H9 (cell line): ENCODE results near the gene CENPP. TPM values are rescaled to one million over a fixed set of nuclear protein-coding genes. Genes with fewer than 3 reads are reported as not detected.

Experiments used
- DNase-seq: peaks from one replicate; pipeline ENCODE4 v3.0.0-alpha.2; 2017
- H2AFZ ChIP-seq: one replicate; pipeline ENCODE4 v1.6.1; 2013; ENCODE audit warnings: mild to moderate bottlenecking, low read length, control low read depth, moderate library complexity
- H2AK5ac ChIP-seq: 2 replicates; pipeline ENCODE4 v1.6.1; 2013; ENCODE audit warnings: low read length, control low read depth, mixed read lengths; ENCODE audit not compliant: insufficient read length
- H2BK120ac ChIP-seq: one replicate; pipeline ENCODE4 v1.6.1; 2013; ENCODE audit warnings: low read depth, mild to moderate bottlenecking, low read length, control low read depth, inconsistent platforms; ENCODE audit not compliant: poor library complexity, severe bottlenecking
- H2BK12ac ChIP-seq: 2 replicates; pipeline ENCODE4 v1.6.1; 2013; ENCODE audit warnings: low read length, control low read depth, mixed read lengths, low read depth; ENCODE audit not compliant: insufficient read length
- H2BK15ac ChIP-seq: 2 replicates; pipeline ENCODE4 v1.6.1; 2013; ENCODE audit warnings: low read depth, low read length, control low read depth
- H2BK20ac ChIP-seq: one replicate; pipeline ENCODE4 v1.6.1; 2013; ENCODE audit warnings: low read depth, mild to moderate bottlenecking, low read length, control low read depth, inconsistent platforms; ENCODE audit not compliant: poor library complexity, severe bottlenecking
- H2BK5ac ChIP-seq: 2 replicates; pipeline ENCODE4 v1.6.1; 2013; ENCODE audit warnings: low read length, control low read depth, mixed read lengths; ENCODE audit not compliant: insufficient read length
- H3K14ac ChIP-seq: 2 replicates; pipeline ENCODE4 v1.6.1; 2013; ENCODE audit warnings: low read length, control low read depth; ENCODE audit not compliant: insufficient read depth
- H3K18ac ChIP-seq: 2 replicates; pipeline ENCODE4 v1.6.1; 2013; ENCODE audit warnings: low read depth, mild to moderate bottlenecking, mixed read lengths, low read length, control low read depth; ENCODE audit not compliant: insufficient read length
- H3K23ac ChIP-seq: 2 replicates; pipeline ENCODE4 v1.6.1; 2013; ENCODE audit warnings: low read length, control low read depth, mixed read lengths, low read depth; ENCODE audit not compliant: insufficient read length
- H3K23me2 ChIP-seq: 2 replicates; pipeline ENCODE4 v1.6.1; 2013; ENCODE audit warnings: low read depth, mild to moderate bottlenecking, mixed read lengths, low read length, control low read depth; ENCODE audit not compliant: insufficient read length, poor library complexity, severe bottlenecking
- H3K27ac ChIP-seq: 2 replicates; pipeline ENCODE4 v1.5.1; 2013; ENCODE audit warnings: low read length, control low read depth, mixed read lengths, low read depth; ENCODE audit not compliant: insufficient read length
- H3K27me3 ChIP-seq: 2 replicates; pipeline ENCODE4 v1.6.1; 2013; ENCODE audit warnings: low read length, control low read depth, inconsistent platforms; ENCODE audit not compliant: insufficient read depth
- H3K4ac ChIP-seq: 2 replicates; pipeline ENCODE4 v1.6.1; 2013; ENCODE audit warnings: low read depth, mild to moderate bottlenecking, control low read depth, inconsistent platforms, low read length, moderate library complexity
- H3K4me1 ChIP-seq: 2 replicates; pipeline ENCODE4 v1.6.1; 2013; ENCODE audit warnings: low read length, control low read depth, inconsistent platforms; ENCODE audit not compliant: insufficient read depth
- H3K4me2 ChIP-seq: 2 replicates; pipeline ENCODE4 v1.6.1; 2013; ENCODE audit warnings: low read length, control low read depth, mixed read lengths; ENCODE audit not compliant: insufficient read length, insufficient read depth
- H3K56ac ChIP-seq: 2 replicates; pipeline ENCODE4 v1.6.1; 2013; ENCODE audit warnings: low read depth, mild to moderate bottlenecking, mixed read lengths, low read length, control low read depth; ENCODE audit not compliant: insufficient read length
- H3K79me1 ChIP-seq: 2 replicates; pipeline ENCODE4 v1.6.1; 2013; ENCODE audit warnings: low read depth, mild to moderate bottlenecking, moderate library complexity, low read length, control low read depth, inconsistent platforms; ENCODE audit not compliant: insufficient read depth, poor library complexity, severe bottlenecking
- H3K79me2 ChIP-seq: 2 replicates; pipeline ENCODE4 v1.6.1; 2013; ENCODE audit warnings: low read length, control low read depth, inconsistent platforms; ENCODE audit not compliant: insufficient read depth
- H3K9ac ChIP-seq: 2 replicates; pipeline ENCODE4 v1.6.1; 2013; ENCODE audit warnings: low read length, control low read depth, mixed read lengths; ENCODE audit not compliant: insufficient read length; ENCODE audit errors: extremely low read depth
- H3K9me3 ChIP-seq: one replicate; pipeline ENCODE4 v1.6.1; 2013; ENCODE audit warnings: low read depth, low read length, inconsistent platforms; ENCODE audit not compliant: control insufficient read depth
- H3T11ph ChIP-seq: one replicate; pipeline ENCODE4 v1.6.1; 2013; ENCODE audit warnings: mild to moderate bottlenecking, low read length, control low read depth, inconsistent platforms
- H4K20me1 ChIP-seq: one replicate; pipeline ENCODE4 v1.6.1; 2013; ENCODE audit not compliant: control insufficient read depth, insufficient read length, insufficient read depth
- H4K5ac ChIP-seq: 2 replicates; pipeline ENCODE4 v1.6.1; 2013; ENCODE audit warnings: low read depth, mild to moderate bottlenecking, mixed read lengths, low read length, control low read depth; ENCODE audit not compliant: insufficient read length
- H4K8ac ChIP-seq: replicated peaks from 2 replicates; pipeline ENCODE4 v1.6.1; 2013; ENCODE audit warnings: low read length, control low read depth, mixed read lengths, low read depth; ENCODE audit not compliant: insufficient read length
- H4K91ac ChIP-seq: 2 replicates; pipeline ENCODE4 v1.6.1; 2013; ENCODE audit warnings: low read depth, mild to moderate bottlenecking, moderate library complexity, mixed read lengths, low read length, control low read depth; ENCODE audit not compliant: insufficient read length
- H3K27ac Mint-ChIP-seq, 3 experiments: 2 replicates in 2 of 3; 3 replicates in 1 of 3; pipeline ENCODE4 v1.8.0; 2020 to 2021; ENCODE audit warnings: mixed read lengths in 3 of 3, mild to moderate bottlenecking in 1 of 3, moderate library complexity in 1 of 3
- H3K27me3 Mint-ChIP-seq: 2 replicates; pipeline ENCODE4 v1.8.0; 2021; ENCODE audit warnings: low read depth, mild to moderate bottlenecking, moderate library complexity, mixed read lengths
- H3K36me3 Mint-ChIP-seq, 3 experiments: 2 replicates in 2 of 3; 3 replicates in 1 of 3; pipeline ENCODE4 v1.8.0; 2020 to 2021; ENCODE audit warnings: low read depth in 3 of 3, mixed read lengths in 3 of 3; ENCODE audit not compliant: insufficient read depth in 1 of 3
- H3K4me1 Mint-ChIP-seq, 2 experiments: 2 replicates each; pipeline ENCODE4 v1.8.0; 2020; ENCODE audit warnings: mixed read lengths in 2 of 2
- H3K4me3 Mint-ChIP-seq, 2 experiments: 2 replicates in 1 of 2; 3 replicates in 1 of 2; pipeline ENCODE4 v1.8.0; 2020 to 2021; ENCODE audit warnings: mild to moderate bottlenecking in 2 of 2, mixed read lengths in 2 of 2, moderate library complexity in 1 of 2
- H3K9me3 Mint-ChIP-seq, 2 experiments: 2 replicates in 1 of 2; 3 replicates in 1 of 2; pipeline ENCODE4 v1.8.0; 2020; ENCODE audit warnings: mild to moderate bottlenecking in 2 of 2, mixed read lengths in 2 of 2, moderate library complexity in 1 of 2
- CTCF ChIP-seq: fragments of 200-600 bp; sonication (generic); conservative IDR thresholded peaks from 3 replicates; pipeline ENCODE4 v1.8.0; 2021; ENCODE audit warnings: antibody characterized with exemption, mild to moderate bottlenecking
- WGBS: extraction: QIAGEN DNeasy Blood & Tissue Kit; methylation state at CpG from one replicate; pipeline ENCODE4 v1.1.7; 2013; ENCODE audit warnings: missing lambda C conversion rate, low lambda C conversion rate, mixed read lengths; ENCODE audit not compliant: insufficient read length; ENCODE audit errors: extremely low coverage; 5-methylcytosine and 5-hydroxymethylcytosine counted together
- total RNA-seq: library from RNA; stranded (reverse); gene quantifications from 2 replicates; pipeline ENCODE4 v1.2.1, GENCODE V29; 2021

Gene CENPP
- total RNA-seq, 1 experiment from 2014 or later, result 9.1 TPM

- H2BK120ac ChIP-seq, result no peak overlapping the region
- H3K18ac ChIP-seq, result no peak overlapping the region
- H2BK5ac ChIP-seq, result no peak overlapping the region
- no peak overlapping the region for H2AK5ac ChIP-seq
- no peaks in the 10 kb centered on the region for H3K79me1 ChIP-seq
- no peaks in the 10 kb centered on the region for H4K20me1 ChIP-seq
- H3K4ac ChIP-seq, result no peak overlapping the region
- no peak for TF ChIP-seq CTCF
- no CpG with 5 or more reads among the region's 4 CpGs for WGBS
- H3K23me2 ChIP-seq, result no peaks in the 10 kb centered on the region
- H3T11ph ChIP-seq, result no peak overlapping the region
- H2BK15ac ChIP-seq, result no peak overlapping the region
- H3K56ac ChIP-seq, result no peak overlapping the region
- H4K91ac ChIP-seq, result no peak overlapping the region
- no peak overlapping the region for H3K23ac ChIP-seq
- H3K9ac ChIP-seq, result no peak overlapping the region
- H2BK20ac ChIP-seq, result no peak overlapping the region
- H3K27me3 Mint-ChIP-seq, result peaks cover 2% of the 10 kb centered on the region; the same call in 1 of the 2 replicates
- H3K4me1 Mint-ChIP-seq, result peaks cover 0 to 7% of the 10 kb centered on the region in 2 experiments; a peak in 2 of 4 replicates
- no peak overlapping the region for H2BK12ac ChIP-seq
- H4K8ac ChIP-seq, result no peak overlapping the region
- no peak overlapping the region for H3K27ac ChIP-seq
- H3K27ac Mint-ChIP-seq, result no peak overlapping the region
- no peak overlapping the region for H3K4me3 Mint-ChIP-seq
- H4K5ac ChIP-seq, result no peak overlapping the region
- peaks cover 8 to 24% (median 9%) of the 10 kb centered on the region in 3 experiments for H3K36me3 Mint-ChIP-seq
- H2AFZ ChIP-seq, result no peak overlapping the region
- no peak overlapping the region for H3K14ac ChIP-seq
- no peaks in the 10 kb centered on the region for H3K79me2 ChIP-seq
- peaks cover 14 to 21% of the 10 kb centered on the region in 2 experiments; a peak in 4 of 5 replicates for H3K9me3 Mint-ChIP-seq
- no peaks in the 10 kb centered on the region for H3K9me3 ChIP-seq
- no peak for DNase-seq
- no peaks in the 10 kb centered on the region for H3K27me3 ChIP-seq
- H3K4me2 ChIP-seq, result no peak overlapping the region
- no peaks in the 10 kb centered on the region for H3K4me1 ChIP-seq
Observed at GRCh38 chr9:92607773-92608172, 282.0 kb downstream of the CENPP start.
